ENCODE data around the gene AWAT2. TPM values are rescaled to one million over a fixed set of nuclear protein-coding genes. Genes with fewer than 3 reads are reported as not detected.

The AWAT2 gene
- total RNA-seq, 3 donors from 2014 or later (not counting 1 experiment from before 2014, with no cell fraction given) = not detected

GRCh38 chrX:70030301-70030767 lies 19.4 kb downstream of the AWAT2 start:
- no peaks in the 10 kb centered on the region for H3K27me3 ChIP-seq (ENCODE audit: control insufficient read depth, insufficient read depth, low read length)
- H3K4me3 ChIP-seq (ENCODE audit: low read length) = no peak overlapping the region
- ATAC-seq (peak in 2 of 3 donors; percentile 42 to 78), DNase-seq (peak in 1 of 2 donors; percentile 60)
- TF ChIP-seq, protein P1, sequence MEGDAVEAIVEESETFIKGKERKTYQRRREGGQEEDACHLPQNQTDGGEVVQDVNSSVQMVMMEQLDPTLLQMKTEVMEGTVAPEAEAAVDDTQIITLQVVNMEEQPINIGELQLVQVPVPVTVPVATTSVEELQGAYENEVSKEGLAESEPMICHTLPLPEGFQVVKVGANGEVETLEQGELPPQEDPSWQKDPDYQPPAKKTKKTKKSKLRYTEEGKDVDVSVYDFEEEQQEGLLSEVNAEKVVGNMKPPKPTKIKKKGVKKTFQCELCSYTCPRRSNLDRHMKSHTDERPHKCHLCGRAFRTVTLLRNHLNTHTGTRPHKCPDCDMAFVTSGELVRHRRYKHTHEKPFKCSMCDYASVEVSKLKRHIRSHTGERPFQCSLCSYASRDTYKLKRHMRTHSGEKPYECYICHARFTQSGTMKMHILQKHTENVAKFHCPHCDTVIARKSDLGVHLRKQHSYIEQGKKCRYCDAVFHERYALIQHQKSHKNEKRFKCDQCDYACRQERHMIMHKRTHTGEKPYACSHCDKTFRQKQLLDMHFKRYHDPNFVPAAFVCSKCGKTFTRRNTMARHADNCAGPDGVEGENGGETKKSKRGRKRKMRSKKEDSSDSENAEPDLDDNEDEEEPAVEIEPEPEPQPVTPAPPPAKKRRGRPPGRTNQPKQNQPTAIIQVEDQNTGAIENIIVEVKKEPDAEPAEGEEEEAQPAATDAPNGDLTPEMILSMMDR (IDR thresholded peaks at IDR 0.05) = peak; percentile 31
- intact Hi-C loops (cut with micrococcal nuclease) = no loop called here
- no peak overlapping the region for H3K27ac Mint-ChIP-seq
- no peak overlapping the region for H3K27ac ChIP-seq (ENCODE audit: low read length)
- no peaks in the 10 kb centered on the region for H3K9me3 Mint-ChIP-seq
- H3K27me3 Mint-ChIP-seq (ENCODE audit: low read depth in 2 of 2) = peaks cover 3 to 18% of the 10 kb centered on the region in 2 donors
- WGBS (ENCODE audit: insufficient coverage) = 0% methylated on average over 3 of the region's 4 CpGs
- no peaks in the 10 kb centered on the region for H3K36me3 Mint-ChIP-seq
- no peaks in the 10 kb centered on the region for H3K36me3 ChIP-seq (ENCODE audit: control insufficient read depth, insufficient read depth, low read length)
- no peaks in the 10 kb centered on the region for H3K4me1 ChIP-seq (ENCODE audit: control insufficient read depth, insufficient read depth, low read length)
- no peak overlapping the region for H3K4me3 Mint-ChIP-seq
- peaks cover 5 to 6% of the 10 kb centered on the region in 2 donors for H3K4me1 Mint-ChIP-seq
- no peaks in the 10 kb centered on the region for H3K9me3 ChIP-seq (ENCODE audit: control insufficient read depth, insufficient read depth, low read length)

GRCh38 chrX:70029863-70030262 lies 19.9 kb downstream of the AWAT2 start:
- DNase-seq = no peak
- H3K27ac Mint-ChIP-seq = no peak overlapping the region
- 74% methylated on average over 4 of the region's 4 CpGs for WGBS (ENCODE audit: insufficient coverage)

DNA sequence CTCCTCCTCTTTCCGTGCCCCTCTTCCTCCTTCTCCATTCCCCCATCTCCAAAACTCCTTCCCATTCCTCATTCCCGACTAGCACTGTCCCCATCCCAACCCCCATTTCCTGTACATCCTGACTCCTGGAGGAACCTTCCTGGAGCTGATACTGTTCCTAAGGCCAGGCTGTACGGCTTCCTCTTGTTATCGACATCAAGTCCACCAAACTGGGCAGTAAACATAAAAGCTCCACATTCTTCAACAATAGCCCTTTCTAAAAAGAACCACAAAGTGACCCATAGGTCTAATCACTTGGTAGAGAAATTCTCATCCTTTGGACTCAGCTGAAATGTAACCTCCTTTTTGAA lies 22.9 kb downstream of the AWAT2 start:
- no peak overlapping the region for H3K27ac Mint-ChIP-seq
- intact Hi-C loops (cut with micrococcal nuclease) = no loop called here

More at GRCh38 chrX:70029863-70030262, 19.9 kb downstream of the AWAT2 start:
- TF ChIP-seq, protein P1 (IDR thresholded peaks at IDR 0.05) = no peak
- H3K4me1 ChIP-seq (ENCODE audit: control insufficient read depth, insufficient read depth, low read length) = no peaks in the 10 kb centered on the region
- ATAC-seq = no peak
- H3K27me3 ChIP-seq (ENCODE audit: control insufficient read depth, insufficient read depth, low read length) = no peaks in the 10 kb centered on the region
- no peaks in the 10 kb centered on the region for H3K9me3 ChIP-seq (ENCODE audit: control insufficient read depth, insufficient read depth, low read length)
- Mint-ChIP-seq H3K4me1 (peaks cover 5 to 6% of the 10 kb centered on the region in 2 donors), H3K9me3 (no peaks in the 10 kb centered on the region), H3K4me3 (no peak overlapping the region), H3K36me3 (no peaks in the 10 kb centered on the region), H3K27me3 (ENCODE audit: low read depth in 2 of 2) (peaks cover 3 to 21% of the 10 kb centered on the region in 2 donors)
- H3K36me3 ChIP-seq (ENCODE audit: control insufficient read depth, insufficient read depth, low read length) = no peaks in the 10 kb centered on the region
- H3K27ac ChIP-seq (ENCODE audit: low read length) = no peak overlapping the region
- intact Hi-C loops (cut with micrococcal nuclease) = no loop called here
- no peak overlapping the region for H3K4me3 ChIP-seq (ENCODE audit: low read length)

More for the DNA sequence above, 22.9 kb downstream of the AWAT2 start:
- DNase-seq = no peak
- Histone ChIP-seq H3K36me3 (ENCODE audit: control insufficient read depth, insufficient read depth, low read length) (no peaks in the 10 kb centered on the region), H3K27me3 (ENCODE audit: control insufficient read depth, insufficient read depth, low read length) (no peaks in the 10 kb centered on the region), H3K4me3 (ENCODE audit: low read length) (no peak overlapping the region), H3K27ac (ENCODE audit: low read length) (no peak overlapping the region), H3K4me1 (ENCODE audit: control insufficient read depth, insufficient read depth, low read length) (no peaks in the 10 kb centered on the region), H3K9me3 (ENCODE audit: control insufficient read depth, insufficient read depth, low read length) (no peaks in the 10 kb centered on the region)
- Mint-ChIP-seq H3K36me3 (no peaks in the 10 kb centered on the region), H3K27me3 (ENCODE audit: low read depth in 2 of 2) (peaks cover 3 to 30% of the 10 kb centered on the region in 2 donors), H3K9me3 (no peaks in the 10 kb centered on the region), H3K4me3 (no peak overlapping the region), H3K4me1 (peaks cover 5 to 6% of the 10 kb centered on the region in 2 donors)
- TF ChIP-seq, protein P1 (IDR thresholded peaks at IDR 0.05) = no peak
- WGBS (ENCODE audit: insufficient coverage) = 62% methylated on average over 4 of the region's 4 CpGs
- no peak for ATAC-seq

All from natural killer cell (primary cell).